TTC549 (cell line): ENCODE data around the gene MARF1.
"Not testable (repeated sequence)": the region's sequence is repeated elsewhere in the genome, so short reads cannot be mapped to it uniquely, and the experiment has no call there.

Source experiments
- FAIRE-seq: peaks from 2 replicates; lab custom pipeline; 2012; peaks lifted over from hg19 to GRCh38; lab: Jason Lieb, UNC

The MARF1 gene

DNA sequence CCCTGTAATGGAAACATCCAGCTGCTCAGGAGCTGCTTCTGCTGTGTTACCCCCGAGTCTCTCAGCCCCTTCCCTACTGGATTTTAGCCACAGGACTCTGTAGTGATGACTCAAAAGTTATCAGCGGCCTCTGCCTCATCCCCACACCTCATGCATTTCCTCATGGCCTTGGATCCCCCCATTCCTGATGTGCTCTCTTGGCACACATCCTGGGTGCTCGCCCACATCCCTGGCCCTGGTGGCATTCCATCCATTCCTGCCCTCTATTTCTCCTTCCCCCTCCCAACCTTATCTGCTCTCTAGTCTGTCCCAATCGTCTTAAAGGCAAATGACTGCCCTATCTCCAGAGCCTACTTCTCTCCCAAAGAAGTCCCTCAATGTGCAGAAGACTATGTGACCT is 24.6 kb downstream of the MARF1 start:
- no peak for FAIRE-seq

DNA sequence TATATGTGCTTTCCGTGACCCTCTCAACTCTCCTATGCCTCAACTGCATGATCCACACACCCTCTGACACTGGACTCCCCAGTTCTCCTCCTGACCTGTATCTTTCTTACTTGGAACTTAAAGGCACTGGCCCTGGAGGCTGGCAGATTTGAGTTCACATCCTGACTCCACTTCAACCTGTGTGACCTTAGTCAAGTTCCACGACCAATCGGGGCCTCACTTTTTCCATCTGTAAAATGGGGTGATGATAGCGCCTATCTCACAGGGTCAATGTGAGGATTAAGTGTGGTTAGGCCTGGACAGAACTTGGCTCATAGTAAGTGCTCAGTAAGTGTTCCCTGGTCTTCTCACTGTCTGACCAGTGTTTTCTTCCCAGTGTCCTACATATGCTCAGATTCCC is 25.1 kb downstream of the MARF1 start:
- FAIRE-seq = no peak

DNA sequence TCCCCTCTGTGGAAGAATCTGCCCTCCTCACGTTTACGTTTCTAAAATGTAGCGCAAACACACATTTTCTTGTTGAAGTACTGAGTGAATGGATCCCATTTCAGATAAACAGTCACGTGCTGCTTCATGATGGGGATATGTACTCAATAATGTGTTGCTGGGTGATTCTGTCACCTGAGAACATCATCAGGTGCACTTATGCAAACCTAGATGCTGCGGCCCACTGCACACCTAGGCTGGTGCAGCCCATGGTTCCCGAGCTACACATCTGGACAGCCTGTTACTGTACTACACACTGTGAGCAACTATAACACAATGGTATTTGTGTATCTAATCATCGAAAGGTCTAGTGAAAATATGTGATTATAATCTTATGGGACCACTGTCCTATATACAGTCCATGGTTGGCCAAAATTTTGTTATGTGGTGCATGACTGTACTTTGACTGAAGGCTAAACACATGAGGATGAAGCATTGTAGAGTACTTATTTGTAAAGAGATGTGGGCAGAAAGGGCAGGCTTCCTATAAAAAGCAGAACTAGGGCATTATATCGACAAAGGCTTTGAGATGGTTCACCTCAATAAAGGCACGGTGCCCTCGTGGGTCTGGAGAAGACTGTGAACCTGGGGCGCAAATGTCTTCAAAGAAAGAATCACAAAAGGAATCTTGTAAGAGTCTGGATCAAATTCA is 26.3 kb downstream of the MARF1 start:
- no peak for FAIRE-seq

DNA sequence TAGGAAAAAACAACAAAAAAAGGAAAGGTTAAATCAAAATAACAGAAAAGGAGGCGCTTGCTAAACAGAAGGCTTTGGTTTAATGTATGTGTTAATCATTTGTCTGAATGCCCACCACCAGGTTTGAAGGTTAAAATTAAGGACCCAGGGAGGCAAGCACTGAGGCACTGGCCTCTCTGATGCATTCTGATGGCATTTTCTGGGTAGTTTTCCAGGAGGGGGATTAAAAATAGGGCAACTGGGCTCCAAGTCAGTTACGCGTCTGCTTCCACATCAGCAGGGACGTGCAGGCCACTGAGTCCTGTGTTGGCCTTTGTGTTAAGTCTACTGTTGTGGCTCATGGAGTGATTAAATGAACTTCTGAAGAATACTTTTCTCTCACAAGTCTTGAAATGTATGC is 26.9 kb downstream of the MARF1 start:
- no peak for FAIRE-seq

DNA sequence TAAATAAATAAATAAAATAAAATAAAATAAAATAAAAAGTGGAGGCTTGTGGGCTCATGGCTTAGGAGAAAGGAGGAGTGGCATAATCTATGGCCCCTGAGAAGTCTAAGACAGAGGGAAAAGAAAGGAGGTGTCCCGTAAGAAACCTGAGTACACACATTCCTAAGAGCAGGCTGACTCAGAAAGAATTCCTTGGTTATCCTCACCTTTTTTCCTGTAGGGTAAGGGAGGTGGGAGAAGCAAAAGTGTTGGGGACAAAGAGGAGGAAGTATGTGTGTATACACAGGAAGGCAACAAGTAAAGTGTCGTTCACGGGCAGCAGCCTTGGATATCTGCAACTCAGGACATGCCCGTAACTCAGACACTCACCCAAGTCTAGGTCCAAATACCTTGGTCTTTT is 29.3 kb downstream of the MARF1 start:
- FAIRE-seq = no peak

DNA sequence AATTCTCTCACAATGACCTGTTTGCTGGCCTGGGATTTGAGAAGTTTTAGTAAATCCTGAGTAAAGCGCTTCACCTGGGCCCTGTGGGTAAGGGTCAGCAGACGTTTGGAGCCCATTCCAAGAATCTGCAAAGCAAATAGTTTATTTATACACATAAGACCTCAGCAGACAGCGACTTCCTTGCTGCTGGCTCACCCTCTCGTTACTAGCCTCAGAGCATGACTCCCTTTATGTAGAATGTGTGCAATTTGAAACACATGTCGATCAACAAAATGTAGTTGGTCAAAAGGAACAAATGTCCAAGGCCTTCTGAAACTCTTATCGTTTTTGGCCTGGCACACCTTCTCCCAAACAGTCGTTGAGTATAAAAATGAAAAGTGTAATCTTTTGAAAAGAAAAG is 31.3 kb downstream of the MARF1 start:
- no peak for FAIRE-seq

DNA sequence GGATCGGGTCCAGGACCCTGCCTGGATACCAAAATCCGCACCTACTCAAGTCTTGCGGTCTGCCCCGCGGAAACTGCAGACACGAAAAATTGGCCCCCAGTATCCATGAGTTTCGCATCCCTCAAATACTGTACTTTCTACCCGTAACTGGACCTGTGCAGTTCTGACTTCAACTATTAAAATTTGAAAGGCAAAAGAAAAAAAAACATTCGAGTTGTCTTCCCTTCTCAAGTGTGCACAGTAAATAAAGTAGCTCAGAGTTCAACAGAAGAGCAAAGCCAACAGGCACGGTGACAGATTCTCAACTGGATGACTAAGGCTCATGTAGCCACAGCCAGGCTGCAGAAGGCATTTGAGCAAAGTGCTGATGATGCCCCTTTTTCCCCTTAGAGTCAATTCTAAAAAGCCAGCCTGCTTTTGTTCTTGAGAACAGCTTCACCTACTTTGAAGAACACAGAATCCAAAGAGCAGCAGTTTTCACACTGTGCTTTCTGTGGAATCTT is 32.5 kb downstream of the MARF1 start:
- FAIRE-seq = no peak

DNA sequence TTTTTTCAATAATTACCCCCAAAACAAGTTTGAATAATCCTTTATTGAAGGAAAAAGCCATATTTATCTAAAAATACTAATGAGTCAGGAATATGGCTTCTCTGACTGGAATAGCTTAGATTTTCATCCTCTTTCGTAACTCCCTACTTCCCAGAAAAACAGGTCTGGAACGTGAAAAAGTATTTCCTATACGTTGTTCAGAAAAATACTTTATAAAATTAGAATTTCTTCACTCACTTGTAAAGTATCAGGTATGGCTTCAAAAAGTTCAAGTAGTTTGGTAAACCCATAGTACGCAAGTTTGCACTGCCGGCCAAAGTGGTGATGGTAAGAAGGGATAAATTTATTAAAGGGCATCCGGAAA is 33.7 kb downstream of the MARF1 start:
- FAIRE-seq = no peak

DNA sequence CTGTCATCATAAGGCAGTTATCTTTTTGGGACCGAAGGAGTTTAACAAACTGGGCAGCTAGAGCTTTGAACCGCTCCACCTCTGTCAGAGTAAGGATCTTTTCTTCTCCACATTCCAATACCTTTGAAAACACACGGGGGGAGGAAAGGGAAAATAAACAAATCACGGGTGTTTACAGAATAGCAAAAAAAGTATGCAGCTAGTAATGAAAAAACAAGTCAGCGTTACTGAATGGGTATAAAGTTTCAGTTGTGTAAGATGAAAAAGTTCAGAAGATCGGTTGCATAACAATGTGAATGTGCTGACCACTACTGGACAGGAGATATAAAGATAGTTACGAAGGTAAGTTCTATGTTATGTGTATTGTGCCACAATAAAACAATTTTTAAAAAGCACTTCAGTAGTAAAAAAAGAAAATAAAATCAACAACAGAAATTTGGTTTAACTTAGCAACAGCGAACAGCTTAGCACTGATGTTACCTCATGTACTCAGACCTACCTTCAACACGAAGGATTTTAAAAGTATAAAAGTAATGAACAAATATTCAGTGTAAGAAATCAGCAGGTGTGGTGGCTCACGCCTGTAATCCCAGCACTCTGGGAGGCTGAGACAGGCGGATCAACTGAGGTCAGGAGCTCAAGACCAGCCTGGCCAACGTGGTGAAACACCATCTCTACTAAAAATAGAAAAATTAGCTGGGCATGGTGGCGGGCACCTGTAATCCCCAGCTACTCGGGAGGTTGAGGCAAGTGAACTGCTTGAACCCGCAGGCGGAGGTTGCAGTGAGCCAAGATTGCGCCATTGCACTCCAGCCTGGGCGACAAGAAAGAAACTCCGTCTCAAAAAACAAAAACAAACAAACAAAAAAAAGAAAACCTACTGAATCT is 34.3 kb downstream of the MARF1 start:
- no peak for FAIRE-seq

DNA sequence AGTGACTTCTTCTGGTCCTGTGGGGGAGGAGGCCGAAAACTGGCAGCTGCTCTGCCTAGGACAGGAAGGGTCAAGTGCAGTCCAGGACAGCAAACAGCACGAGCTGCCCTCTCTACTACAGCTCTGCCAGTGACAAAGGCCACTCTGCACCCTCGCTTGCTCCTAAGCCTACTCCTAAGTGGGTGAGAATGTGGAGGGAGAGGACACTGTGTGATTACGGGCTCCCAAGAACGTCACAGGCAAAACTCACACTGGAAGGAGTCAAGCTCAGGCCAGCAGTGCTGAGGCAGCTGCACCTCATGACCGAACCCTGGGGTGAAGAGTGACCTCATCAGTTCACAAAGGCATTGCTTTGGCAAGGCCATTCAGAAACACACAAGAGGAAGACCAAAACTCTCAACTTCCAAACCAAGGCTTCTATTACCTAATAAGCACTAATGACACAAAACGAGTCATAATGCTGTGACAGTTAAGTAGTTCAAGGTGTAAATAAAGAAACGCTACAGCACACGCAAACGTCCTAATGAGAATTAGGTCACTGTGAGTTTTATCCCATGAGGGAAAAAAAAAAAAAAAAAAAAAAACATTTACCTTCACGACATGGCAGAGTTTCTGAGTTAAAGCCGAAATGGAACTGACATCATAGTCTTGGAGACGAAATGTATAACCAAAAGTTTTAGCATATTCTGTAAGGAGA is 35.1 kb downstream of the MARF1 start:
- no peak for FAIRE-seq

DNA sequence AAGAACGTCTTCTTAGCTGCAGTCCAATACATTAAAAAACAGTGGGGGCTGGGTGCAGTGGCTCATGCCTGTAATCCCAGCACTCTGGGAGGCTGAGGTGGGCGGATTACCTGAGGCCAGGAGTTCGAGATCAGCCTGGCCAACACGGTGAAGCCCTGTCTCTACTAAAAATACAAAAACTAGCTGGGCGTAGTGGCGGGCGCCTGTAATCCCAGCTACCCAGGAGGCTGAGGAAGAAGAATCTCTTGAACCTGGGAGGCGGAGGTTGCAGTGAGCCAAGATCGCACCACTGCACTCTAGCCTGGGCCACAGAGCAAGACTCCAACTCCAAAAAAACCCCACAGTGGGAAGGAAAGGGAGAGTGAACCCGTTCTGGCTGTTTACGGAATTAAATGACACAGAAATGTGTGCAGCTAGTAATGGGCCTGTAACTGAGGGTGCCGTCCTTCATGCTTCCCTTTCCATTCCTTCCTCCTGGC is 35.7 kb downstream of the MARF1 start:
- not testable (repeated sequence) for FAIRE-seq

DNA sequence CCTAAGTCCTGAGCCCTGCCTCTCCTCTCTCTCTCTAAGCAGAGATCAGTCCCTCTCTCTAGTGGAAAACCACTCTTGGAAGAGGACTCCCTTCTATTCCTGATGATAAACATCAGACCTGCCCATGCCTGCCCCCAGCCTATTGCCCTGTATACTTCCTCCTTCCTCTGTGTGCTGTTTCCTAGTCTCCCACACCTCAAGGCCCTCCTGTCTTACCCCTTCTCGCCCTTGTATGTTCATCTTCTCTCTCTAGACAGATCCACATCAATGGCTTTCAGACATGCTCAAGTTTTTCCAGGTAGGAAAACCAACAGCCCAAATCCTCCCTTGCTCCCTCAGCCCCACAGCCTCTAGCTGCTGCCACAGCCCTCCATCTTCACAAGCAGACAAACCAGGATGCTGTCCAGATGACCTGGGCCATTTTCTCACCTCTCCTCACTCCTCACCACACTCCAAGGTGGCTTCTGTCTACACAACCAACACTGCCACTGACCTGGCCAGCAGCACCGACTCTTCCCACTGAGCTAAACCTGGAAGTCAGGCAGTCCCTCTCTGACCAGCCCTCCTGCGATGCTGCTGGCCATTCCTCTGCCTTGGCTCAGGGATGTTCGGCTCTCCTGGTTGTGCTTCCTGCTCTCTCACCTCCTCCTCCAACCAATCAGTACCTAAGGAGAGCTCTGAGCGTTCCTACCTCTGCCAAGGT is 36.3 kb downstream of the MARF1 start:
- no peak for FAIRE-seq

DNA sequence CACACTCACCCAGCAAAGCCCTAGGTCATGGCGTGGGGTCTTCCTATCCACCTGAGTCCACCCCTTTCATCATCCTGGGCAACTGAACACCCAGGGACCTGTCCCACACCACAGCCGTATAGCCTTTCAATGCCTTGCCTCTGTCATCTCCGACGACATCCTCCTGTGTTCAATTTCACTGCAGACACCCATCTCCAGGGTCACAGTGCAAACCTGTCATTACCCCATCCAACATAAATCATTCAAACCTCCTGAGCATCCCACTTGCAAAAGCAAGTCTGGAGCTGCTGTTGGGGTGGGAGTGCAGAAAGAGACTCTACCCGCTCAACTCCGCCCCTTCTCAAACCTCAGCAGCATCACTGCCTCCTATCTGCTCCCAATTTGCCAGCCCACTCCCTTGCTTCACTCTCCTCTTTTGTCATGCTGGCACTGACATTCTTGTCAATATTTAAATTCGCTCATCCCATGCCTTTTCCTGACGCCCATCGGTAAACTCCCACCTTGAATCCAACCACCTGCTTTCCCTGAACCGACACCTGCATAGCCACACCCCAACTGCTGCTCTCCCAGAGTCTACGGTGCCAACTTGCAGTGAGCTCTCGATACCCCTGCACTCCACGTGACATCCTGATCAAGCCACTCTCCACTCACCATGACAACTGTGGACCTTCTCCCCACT is 37.0 kb downstream of the MARF1 start:
- FAIRE-seq = no peak

DNA sequence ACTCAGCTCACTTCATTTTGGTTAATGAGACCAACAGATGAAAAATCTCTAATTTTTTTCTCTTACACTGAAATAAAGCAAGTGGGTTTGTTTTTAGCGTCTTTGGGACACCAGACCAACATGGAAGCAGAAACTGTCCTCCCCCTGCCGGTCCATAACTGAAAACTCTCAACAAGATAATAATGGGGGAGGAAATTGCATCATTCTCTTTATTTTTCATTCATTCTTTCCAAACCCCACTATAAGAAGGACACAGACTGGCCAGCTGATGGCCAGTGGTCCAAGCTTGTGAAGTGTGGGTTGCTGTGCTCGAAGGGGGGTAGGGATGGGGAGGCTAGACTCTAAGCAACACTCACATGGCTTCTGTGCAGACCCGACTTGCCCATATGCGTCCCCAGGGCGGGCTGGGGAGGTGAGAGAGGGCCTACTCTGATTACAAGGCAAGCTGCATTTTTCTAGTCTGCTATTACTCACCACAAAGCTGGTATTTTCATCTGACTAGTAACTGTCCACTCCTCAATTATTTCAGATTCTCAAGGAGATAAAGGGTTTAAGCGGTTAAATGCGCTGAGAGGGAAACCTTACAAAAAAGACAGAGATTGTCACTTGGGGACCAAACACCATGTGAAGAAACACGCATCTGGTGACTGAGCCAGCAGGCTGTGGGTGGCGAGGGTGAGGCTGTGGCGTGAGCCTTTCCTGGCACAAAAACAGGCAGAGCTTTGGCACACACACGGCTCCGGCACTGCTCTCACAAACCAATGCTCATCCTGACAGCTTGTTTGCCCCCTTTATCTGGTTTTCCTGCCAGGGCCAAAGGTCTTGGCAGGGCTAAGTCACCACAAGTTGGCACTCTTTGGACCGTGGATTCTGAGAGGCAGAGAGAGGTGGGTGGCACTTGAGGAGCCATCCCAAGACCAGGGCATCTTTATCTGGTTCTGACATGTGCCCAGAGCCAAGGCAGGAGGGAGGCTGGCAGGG is 38.2 kb downstream of the MARF1 start:
- FAIRE-seq = no peak

DNA sequence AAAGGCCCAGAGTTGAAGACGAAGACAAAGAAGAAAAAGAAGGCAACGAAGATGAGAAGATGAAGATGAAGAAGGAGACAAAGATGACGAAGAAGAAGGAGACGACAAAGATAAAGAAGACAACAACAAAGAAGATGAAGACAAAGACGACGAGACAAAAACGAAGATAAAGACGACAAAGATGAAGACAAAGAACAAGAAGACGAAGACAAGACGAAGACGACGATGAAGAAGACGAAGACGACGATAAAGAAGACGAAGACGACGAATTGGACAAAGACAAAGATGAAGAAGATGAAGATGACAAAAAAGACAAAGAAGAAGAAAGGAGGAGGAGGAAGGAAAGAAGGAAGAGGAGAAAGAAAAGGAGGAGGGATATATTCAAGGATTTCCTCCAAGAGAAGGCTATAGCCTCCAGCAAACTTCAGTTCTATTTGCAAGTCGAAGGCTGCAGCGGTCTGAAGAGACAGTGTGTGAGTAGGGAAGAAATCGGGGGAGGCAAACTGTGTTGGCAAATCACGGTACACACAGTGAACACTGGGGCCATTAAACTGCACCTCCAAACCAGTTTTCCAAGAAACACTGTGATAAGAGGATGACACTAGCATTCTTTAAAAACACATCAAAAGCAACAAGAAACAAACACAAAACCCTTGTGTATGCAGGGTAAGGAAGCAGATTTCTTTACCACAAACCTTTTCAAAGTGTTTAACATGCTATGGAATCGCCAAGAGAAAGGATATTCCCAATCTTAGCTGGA is 40.5 kb downstream of the MARF1 start:
- FAIRE-seq = no peak

DNA sequence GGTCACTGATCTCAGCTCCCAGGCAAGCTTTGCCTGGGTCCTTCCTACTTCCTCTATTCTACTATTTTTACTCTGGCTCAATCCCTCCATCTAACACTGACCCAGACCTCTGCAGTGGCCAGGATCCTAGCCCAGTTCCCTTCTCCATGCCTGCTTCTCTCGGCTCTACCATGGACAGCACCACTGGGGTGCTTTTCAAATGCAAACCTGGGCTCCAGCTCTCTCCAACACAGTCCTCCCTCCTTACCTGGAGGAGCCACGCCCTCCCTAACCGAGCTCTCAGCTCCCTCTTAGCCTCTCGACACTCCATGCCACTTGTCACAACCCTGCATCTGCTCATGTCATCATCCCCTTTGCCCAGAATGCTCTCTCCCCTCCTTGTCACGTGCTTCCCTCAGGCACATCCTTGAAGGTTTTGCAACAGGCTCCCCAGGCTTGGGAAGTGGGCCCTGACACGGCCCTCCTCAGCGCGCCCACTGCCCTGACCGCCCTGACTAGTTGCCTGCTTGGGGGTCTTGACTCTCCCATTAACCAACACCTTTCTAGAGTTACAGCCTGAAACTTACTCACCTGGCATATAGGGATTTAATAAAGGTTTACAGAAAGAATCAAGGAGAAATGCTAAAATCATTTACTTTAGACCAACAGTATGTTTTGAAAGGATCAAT is 41.6 kb downstream of the MARF1 start:
- FAIRE-seq = no peak

DNA sequence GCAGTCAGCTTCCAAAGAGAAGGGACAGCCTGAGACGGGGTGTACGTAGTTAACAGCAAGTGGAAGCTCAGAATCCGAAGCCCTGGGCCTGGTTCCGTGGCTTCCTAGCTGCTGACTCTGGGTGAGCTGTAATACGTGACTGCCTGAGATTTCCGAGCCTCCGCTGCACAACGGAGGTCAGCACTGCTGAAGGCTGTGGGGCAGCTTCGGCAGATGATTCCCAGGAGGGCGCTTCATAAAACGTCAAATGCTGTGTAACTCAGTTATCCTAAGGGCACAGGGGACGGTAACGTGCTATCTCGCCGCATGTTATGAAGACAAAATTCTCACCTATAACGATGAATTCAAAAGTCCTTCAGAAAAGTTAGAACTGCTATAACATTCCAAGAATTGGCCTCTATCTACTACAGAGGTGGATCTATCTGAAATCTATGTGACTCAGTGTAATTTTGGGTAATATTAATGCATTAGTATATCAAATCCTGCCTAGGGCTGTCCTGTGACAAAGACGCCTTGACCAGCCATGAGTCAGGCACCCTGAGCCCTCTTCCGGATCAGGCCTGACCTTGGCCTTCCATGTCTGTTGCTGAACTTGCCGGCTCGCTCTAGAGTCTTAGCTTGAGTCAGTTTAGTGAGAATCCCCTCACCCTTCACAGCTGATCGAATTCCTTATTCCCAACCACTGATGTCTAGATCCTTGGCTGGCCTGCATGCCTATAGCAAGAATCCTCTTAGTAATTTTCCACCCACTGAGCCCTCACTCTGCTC is 43.5 kb downstream of the MARF1 start:
- FAIRE-seq = no peak

DNA sequence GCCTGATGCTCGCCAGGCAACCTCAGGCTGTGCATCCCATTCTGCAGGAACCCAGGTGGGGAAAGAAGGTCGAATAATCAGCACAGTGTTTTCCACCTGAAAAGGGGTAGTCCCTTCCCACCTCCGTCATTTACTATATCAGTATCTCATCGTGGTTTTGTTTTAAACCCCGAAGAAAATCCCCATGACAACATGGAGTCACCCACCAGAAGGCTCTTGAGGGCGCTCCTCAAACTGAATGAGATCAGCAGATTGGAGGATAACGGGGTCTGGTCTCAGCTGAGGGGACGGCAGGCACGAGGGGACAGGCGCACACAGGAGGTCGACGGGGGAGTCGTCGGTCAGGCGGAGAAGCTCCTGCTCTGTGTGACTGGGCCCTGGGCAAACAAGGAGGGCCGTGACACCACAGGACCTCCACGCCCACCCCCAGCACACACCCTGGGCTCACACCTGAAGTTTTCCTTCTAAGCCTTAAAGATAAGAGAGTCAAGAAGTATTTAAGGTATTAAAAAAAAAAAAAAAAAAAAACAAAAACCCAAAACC is 44.2 kb downstream of the MARF1 start:
- no peak for FAIRE-seq
